GM21367 (cell line): Measurements from ENCODE around the gene IL34.
"Not testable (repeated sequence)": the region's sequence is repeated elsewhere in the genome, so short reads cannot be mapped to it uniquely, and the experiment has no call there.

Source experiments
- ATAC-seq: cut with Tn5 transposase; IDR thresholded peaks from one replicate; pipeline ENCODE4 v1.9.1; 2021; ENCODE audit not compliant: unreplicated experiment

IL34 gene

DNA sequence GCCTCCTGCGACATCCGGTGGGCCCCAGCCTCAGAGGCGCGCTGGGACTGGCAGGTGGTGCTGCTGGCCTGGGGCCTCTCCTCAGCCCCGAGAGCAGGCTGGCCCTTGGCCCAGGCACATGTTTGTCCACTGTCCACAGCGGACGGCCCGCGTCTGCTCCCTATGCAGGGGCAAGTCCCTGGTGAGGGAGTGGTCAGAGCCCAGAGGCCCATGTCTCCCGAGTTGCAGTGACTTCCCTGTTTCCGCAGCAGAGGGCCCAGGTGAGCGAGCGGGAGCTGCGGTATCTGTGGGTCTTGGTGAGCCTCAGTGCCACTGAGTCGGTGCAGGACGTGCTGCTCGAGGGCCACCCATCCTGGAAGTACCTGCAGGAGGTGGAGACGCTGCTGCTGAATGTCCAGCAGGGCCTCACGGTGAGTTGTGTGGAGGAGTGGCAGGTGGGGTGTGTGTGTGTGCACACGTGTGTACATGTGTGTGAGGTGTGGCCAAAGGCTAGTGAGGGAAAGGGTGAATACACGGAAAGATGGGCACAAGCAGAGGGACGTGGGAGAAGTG is 10.4 kb downstream of the IL34 start:
- no peak for ATAC-seq

DNA sequence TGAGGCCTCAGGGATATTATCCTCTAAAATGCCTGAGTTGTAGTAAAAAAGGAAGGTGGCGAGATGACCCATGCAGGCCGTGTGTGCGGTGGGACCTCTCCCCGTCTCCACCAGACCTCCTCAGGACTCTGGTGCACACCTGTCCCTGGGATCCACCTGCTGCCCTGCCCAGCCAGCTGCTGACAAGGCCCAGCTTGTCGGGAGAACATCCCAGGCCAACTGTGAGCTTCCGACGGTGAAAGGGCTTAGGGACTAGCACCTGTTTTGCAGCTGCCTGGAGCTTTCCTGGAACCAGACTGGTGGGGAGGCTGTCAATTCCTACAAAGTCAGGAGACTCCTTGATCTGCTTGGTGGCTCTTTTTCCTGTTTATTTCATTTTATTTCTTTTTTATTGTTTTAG is 11.6 kb downstream of the IL34 start:
- ATAC-seq, result no peak

DNA sequence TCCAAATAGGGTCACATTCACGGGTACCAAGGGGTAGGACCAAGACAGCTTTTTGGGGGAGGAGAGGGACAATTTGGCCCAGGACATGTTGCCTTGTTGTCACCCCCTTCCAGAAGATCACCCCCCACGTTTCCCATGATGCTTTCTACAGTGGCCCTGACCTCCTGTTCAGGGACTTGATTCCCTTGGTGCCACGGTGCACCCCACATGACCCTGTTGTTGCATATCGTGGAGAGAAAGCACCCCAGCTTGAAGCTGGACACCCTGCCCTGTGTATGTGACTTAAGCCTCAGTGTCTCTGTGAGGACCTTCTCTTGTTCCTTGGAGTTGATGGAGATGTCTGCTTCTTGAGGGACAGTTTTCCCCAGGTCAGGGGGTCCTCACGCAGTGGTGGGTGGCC is 12.6 kb downstream of the IL34 start:
- ATAC-seq, result no peak

DNA sequence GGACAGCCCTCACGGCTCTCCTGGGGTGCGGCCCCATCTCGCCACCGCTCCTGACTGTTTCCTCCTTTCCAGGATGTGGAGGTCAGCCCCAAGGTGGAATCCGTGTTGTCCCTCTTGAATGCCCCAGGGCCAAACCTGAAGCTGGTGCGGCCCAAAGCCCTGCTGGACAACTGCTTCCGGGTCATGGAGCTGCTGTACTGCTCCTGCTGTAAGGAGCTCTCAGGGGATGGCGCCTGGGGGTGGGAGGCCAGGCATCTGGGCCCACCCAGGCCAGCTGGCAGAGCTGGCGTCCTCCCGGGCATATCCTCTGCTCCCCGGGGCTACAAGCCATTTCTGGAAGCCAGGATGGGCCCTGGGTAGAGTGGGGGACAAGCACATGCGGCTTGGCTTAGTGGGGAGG is 13.2 kb downstream of the IL34 start:
- ATAC-seq, result no peak

DNA sequence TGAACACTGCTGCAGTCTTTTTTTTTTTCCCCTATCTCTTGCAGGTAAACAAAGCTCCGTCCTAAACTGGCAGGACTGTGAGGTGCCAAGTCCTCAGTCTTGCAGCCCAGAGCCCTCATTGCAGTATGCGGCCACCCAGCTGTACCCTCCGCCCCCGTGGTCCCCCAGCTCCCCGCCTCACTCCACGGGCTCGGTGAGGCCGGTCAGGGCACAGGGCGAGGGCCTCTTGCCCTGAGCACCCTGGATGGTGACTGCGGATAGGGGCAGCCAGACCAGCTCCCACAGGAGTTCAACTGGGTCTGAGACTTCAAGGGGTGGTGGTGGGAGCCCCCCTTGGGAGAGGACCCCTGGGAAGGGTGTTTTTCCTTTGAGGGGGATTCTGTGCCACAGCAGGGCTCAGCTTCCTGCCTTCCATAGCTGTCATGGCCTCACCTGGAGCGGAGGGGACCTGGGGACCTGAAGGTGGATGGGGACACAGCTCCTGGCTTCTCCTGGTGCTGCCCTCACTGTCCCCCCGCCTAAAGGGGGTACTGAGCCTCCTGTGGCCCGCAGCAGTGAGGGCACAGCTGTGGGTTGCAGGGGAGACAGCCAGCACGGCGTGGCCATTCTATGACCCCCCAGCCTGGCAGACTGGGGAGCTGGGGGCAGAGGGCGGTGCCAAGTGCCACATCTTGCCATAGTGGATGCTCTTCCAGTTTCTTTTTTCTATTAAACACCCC is 13.8 kb downstream of the IL34 start:
- ATAC-seq, result no peak

DNA sequence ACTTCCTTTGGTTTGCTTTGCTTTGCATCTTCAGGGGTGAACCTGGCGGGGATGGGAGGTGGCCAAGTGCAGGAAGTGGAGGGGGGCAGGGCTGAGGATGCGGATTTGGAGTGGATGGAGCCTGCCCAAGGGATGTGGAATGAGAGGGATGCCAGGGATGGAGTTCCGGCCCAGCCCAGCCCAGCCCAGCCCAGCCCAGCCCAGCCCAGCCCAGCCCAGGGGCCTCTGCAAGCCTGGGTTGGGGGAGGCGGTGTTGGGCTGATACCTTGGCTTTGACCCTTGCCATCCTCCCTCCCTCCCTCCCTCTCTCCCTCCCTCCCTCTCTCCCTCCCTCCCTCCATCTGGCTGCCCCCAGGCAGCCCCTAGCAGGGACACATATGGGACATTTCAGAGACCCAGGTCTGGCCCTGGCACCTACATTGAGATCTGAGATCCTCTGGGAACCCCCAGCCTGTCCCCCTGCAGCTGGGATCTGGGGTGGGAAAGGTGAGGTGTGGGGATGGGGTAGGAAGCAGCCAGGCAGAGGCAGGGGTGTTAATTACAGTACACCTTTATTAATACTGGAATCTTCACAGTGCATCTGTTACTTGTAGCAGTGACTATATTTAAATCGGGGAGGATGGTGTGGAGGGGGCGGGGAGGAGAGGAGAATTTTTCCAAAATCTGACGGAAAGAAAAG is 14.5 kb downstream of the IL34 start:
- no peak for ATAC-seq

DNA sequence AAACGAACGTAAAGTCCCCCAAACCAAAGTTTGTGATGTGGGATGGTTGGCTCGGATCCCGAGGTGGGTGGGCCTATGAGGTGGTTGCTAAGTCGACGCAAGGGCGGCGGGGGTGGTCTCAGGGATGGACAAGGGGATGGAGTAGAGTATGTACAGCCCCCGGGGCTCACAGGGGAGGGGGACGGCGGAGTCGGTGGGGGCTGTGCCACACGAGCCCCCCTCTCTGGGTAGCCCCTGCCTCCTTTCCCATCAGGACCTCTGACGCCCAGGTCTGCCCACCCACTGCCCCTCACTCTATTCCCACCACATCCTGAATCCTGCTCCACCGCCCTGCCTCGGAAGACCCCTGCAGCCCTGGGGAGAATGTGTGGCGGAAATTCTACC is 15.2 kb downstream of the IL34 start:
- no peak for ATAC-seq

DNA sequence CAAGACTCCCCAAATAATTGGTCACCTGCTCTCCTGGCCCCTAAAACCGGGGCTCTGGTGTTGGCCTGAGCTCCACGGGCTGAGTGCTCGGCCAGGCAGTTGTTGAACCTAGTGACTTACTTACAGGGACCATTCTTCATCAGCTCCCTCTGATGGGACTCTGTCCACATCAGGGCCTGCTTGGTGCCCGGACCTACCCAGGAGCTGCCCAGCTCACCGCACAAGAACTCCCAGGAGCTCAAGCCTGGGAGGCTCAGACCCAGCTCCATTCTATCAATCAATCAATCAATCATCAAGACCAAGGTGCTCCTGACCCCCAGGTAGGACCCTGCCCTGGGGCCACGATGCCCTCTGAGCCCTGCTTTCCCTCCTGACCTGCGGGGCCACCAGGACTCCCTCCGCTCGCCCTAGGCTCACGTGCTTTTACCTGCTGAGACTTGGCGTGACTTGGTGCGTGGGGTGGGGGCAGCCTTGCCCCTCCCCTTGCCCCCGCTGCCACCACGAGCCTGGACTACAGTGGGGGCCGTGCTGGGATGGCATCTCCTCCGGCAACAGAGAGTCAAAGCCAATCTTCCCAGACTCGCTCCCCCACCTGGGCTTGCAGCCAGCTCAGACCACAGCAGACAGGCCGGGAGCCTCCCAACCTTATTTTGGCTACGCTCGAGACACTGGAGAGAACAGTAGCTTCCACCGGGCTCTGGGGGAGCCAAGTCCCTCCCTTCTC is 15.7 kb downstream of the IL34 start:
- ATAC-seq, result no peak

DNA sequence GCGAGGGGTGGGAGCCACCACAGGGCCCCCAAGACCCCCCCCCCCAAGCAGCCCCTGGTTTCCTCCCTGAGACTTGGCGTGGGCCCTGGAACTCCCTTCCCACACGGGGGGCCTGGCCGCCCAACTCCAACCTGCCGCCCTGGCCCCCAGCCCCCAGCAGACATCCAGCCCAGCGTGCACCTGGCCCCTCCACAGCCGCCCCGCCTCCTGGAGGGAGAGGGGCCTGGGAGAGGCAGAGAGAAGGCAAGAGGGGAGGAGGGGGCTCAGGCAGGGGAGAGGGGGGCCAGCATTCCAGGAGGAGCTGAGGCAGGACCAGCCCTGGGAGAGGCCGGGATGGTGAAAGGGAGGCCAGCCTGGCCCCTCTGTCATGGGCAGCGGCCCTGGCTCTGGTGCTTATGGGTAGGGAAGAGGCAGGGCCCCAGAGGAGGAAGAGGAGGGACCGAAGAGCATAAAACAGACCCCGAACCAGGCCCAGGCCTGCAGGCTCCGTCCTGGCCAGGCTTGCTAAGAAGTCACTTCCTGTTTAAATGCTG is 16.7 kb downstream of the IL34 start:
- no peak for ATAC-seq

DNA sequence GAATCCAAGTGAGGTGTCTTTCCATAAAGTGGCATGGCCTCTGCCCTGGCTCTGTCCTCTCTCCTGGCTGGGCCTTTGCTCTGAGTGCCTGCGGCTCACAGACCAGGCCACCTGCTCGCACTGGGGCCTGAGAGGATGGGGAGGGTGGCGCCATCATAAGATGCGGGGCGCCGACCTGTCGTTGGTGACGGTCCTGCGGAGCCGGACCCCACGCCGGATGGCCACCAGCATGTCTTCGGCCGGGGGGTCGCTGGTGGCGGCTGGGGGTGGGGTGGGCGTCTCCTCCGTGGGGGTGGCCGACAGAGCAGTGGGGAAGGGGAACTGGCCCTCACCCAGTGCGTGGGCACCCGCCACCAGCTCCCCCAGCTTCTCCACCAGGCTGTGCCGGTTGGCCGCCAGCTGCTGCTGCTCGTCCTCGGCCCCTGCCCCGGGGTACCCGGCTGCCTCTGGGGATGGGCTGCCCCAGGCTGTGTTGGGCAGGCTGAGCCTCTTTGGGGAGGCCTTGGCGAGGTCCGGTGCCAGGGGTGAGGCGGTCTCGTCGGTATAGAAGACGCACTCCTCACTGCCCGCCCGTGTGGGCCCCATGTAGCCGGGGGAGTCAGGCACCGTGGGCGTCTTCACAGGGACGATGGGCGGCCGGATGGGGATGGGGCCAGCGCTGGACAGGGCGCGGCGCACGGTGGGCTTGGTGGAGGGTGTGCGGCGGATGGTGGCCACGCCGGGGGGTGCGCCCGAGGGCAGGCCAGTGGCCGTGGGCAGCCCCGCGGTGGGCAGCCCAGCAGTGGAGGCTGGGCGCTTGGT is 17.4 kb downstream of the IL34 start:
- no peak for ATAC-seq

DNA sequence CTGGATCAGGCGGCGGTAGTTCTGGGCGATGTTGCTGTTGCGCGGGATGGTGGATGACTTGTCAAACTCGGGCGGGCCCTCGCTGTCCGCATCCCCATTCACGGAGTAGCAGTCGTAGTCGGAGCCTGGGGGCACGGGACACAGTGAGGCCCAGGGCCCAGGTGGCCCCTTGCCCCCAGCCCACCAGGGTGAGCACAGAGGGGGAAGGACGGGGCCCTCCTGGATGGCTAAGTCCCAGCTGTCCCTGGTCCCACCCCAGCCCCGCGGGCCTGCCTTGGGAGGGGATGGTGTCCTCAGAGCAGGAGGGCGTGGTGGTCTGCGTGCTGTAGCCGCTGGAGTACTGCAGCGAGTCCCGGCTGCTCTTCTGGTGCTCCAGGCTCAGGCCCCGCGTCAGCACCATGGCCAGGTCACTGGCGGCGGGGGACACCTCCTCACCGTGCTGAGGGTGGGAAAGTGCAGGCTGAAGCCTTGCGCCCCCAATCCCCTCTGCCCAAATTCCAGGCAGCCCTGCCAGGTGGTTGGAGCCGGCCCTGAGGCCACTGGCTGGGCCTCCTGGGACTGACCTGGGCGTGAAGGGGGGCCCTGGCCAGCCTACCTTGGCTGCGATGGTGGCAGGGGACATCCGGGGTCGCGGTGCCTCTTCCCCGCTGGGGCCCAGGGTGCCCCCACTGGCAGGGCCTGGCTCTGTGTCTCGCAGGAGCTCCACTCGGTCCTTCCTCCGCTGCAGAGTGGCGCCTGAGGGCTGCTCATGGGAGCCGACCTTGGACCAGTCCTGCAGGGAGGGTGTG is 18.2 kb downstream of the IL34 start:
- ATAC-seq, result no peak

DNA sequence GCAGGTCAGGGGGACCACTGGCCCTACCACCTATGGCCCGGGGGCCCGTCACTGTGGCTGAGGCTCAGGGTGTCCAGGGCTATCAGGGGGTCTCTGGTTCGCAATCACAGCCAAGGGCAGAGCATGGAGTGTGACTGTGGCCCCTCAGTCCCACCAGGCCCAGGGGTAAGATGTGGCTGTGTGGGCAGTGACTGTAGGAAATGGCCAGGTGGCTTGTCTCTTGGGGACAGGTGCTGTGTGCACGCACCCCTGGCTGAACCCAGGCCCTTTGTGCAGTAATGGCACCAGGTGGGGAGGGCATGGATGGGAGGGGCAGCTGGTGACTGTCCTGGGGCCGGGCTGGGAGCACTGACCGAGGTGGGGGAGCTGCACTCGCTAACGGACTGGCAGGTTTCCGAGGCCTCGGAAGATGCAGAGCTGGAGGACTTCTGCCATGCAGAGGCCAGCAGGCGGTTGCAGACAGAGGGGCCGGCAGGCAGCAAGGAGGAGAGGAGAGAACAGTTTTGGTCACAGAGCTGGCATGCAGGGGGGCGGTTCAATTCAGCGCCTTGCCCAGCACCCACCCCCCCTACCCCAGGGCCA is 18.8 kb downstream of the IL34 start:
- no peak for ATAC-seq

DNA sequence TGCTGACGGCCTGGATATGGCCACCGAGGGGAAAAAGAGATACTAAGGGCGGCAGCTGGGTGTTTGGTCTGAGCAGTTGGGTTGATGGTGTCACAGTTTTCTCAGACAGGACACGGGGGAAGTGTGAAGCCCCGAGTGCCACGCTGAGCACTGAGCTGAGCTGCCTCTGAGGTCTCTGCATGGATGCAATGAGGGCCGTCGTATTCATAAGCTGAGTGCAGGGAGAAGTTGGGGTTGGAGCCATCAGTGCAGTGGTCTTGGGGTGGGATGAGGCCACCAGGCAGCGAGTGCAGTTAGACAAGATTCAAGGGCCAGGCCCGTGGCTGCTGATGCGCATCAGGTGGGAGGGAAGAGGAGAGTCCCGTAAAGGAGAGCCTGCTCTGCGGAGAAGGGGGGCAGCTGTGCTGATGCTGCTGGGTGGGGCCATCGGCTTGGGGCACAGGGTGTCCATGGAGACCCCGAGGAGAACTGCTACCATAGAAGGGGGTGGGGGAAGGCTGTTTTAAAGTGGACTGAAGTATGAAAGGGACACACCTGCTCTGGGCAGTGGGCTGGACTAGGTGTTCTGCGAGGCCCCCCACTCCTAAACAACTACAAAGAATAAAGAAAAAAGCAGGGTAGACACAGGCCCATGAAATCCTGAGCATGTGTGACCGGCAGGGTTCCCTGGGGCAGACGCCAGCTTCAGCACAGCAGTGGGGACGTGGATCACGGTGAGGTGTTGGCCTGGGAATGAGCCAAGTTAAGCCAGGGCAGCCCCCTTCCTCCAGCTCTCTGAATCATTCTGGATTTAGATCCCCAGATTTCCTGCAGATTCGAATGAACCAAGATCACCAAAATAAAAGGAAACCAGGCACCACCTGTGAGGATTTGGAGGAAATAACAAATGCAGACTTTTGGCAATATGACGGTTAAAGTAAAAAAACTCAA is 19.7 kb downstream of the IL34 start:
- ATAC-seq, result no peak

DNA sequence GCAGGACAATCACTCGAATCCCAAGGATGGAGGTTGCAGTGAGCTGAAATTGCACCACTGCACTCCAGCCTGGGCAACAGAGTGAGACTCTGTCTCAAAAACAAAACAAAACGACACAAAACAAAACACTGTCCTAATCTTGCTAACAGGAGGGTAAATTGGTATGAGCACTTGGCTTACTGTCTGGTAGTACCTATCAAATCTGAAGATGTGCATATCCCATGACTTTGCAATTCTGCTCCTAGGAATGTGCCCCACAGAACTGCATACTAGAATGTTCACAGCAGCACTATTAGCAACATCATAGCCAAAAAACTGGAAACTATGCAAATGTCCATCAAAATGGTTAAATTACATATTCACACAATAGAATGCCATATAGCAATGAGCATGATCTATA is 23.8 kb downstream of the IL34 start:
- ATAC-seq, result no peak

DNA sequence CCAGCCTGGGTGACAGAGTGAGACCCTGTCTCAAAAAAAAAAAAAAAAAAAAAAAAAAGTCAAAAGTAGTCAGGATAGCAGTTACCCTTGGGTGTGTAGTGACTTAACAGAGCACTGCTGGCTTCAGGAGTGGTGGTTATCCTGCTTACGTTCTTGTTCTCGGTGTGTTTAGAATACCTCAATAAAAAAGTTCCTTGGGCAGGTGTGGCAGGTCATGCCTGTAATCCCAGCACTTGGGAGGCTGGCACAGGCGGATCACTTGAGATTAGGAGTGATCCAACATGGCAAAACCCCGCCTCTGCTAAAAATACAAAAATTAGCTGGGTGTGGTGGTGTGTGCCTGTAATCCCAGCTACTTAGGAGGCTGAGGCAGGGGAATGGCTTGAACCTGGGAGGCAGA is 24.6 kb downstream of the IL34 start:
- not testable (repeated sequence) for ATAC-seq

DNA sequence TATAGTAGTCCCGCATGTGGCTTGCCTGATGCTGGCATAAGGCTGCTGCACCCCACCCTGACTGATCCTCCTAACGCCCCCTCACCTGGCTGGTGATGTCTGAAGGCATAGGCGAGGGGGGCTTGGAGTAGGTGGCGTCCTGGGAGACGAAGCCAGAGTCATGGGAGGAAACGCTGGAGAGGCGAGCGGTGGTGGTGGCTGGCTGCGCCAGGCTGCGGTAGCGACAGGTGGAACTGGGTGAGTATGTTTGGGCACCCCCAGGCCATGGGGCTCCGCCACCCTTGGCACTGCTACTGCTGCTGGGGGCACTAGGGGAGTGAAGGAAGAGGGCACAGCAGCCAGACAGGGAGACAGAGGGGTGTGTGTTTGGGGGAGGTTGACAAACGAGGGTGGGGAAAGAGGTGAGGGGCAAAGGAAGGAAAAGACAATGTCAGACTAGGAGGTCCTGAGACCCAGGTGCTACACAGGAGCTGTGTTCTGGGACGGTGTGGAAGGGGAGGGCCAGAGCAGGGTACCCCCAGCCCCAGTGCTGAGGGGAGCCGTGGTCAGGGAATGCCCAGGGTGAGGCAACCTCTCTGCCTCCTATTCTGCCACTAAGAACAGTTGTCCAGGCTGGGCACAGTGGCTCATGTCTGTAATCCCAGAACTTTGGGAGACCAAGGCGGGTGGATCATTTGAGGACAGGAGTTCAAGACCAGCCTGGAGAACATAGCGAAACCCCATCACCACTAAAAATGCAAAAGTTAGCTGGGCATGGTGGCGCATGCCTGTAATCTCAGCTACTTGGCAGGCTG is 28.1 kb downstream of the IL34 start:
- no peak for ATAC-seq

DNA sequence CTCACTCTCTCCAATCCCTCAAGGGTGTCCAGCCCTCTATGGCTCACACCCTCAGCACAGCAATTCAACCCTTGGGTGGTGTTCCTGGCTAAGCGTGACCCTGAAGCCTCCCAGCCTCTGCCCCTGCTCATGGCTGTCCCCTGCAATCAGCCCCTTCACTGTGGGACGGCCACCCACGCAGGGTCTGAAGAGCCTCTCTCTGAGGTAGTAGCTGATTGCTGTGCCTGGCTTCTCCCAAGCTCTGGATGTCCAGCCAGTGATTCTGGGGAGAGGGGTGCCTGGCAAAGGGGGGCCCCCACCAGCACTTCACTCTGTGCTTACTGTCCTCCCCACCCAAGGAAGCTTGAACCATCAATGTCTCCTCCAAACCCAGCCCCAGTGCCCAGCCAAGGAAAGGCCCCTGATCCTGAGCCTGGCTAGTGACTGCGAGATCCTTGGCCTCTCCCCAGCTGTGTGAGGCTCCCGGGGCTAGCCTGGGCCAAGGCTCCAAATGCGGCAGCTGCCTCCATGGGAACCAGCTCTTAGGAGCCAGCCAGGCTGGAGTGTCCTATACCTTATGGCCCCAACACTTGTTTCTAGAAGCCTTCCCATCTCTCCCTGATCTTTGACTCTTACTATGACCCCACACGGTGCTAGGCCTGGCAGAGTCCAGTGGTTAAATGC is 29.6 kb downstream of the IL34 start:
- no peak for ATAC-seq
